ENCODE data around the gene PDE4D. TPM values are rescaled to one million over a fixed set of nuclear protein-coding genes. Genes with fewer than 3 reads are reported as not detected.
A peak's percentile ranks its signal among the peaks of the same experiment; 100 is the strongest.

The PDE4D gene
- total RNA-seq, 1 experiment from 2014 or later = 291 TPM

DNA sequence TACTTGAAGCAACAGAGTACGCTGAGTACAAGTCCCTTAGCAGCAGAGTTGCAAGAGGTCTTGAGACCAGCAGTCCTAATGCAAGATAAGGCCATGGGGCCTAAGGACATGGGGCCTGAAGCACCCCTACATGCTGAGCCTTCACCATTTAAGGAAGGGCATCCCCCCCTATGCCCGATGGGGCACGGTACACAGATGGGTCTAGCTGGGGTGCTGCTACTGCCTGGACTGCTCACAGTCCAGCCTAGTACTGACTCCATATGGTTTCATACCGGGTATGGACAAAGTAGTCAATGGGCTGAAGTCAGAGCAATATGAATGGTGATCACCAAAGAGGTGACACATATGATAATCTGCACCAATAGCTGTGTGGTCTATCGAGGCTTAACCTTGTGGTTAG is 178.3 kb downstream of the PDE4D start:
- no peak for DNase-seq (ENCODE audit: extremely low read depth, low read depth)

GRCh38 chr5:59713498-59713844 is 180.1 kb downstream of the PDE4D start:
- DNase-seq (ENCODE audit: extremely low read depth, low read depth) = no peak

- DNase-seq (ENCODE audit: extremely low read depth, low read depth) = no peak
These were observed 180.6 kb downstream of the PDE4D start for GRCh38 chr5:59712836-59713497.

GRCh38 chr5:59711310-59711709 is 182.2 kb downstream of the PDE4D start:
- no peak for DNase-seq (ENCODE audit: extremely low read depth, low read depth)

GRCh38 chr5:59709846-59710245 is 183.7 kb downstream of the PDE4D start:
- no peak for DNase-seq (ENCODE audit: extremely low read depth, low read depth)

- no peak for DNase-seq (ENCODE audit: extremely low read depth, low read depth)
These were observed 184.1 kb downstream of the PDE4D start for GRCh38 chr5:59709346-59709821.

- DNase-seq (ENCODE audit: extremely low read depth, low read depth) = no peak
These were observed 188.6 kb downstream of the PDE4D start for GRCh38 chr5:59704936-59705335.

DNA sequence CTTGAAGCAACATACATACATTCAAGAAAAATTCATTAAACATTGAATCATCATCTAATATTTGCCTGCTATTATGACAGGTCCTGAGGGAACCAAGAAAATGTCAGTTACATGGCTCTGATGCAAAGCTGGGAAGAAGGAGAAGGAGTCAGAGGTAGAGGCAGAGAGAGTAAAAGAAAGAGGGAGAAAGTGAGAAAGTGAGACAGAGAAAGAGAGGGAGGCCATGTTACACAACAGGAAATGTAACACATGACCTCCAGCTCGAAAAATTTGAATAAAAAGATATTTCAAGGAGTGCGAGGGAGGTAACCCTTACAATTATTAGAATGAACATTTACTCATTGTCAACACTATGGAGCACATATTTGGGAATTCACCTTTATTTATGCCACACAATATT is 189.7 kb downstream of the PDE4D start:
- no peak for DNase-seq (ENCODE audit: extremely low read depth, low read depth)

GRCh38 chr5:59698207-59699178 is 195.0 kb downstream of the PDE4D start:
- DNase-seq (ENCODE audit: extremely low read depth, low read depth) = no peak

- no peak for DNase-seq (ENCODE audit: extremely low read depth, low read depth)
These were observed 199.1 kb downstream of the PDE4D start for GRCh38 chr5:59694411-59694810.

- DNase-seq (ENCODE audit: extremely low read depth, low read depth) = no peak
These were observed 199.8 kb downstream of the PDE4D start for GRCh38 chr5:59693492-59694309.

GRCh38 chr5:59685793-59686192 is 207.7 kb downstream of the PDE4D start:
- DNase-seq (ENCODE audit: extremely low read depth, low read depth) = no peak

- DNase-seq (ENCODE audit: extremely low read depth, low read depth) = no peak
These were observed 208.4 kb downstream of the PDE4D start for GRCh38 chr5:59685191-59685530.

- DNase-seq (ENCODE audit: extremely low read depth, low read depth) = no peak
These were observed 208.9 kb downstream of the PDE4D start for GRCh38 chr5:59684388-59685190.

DNA sequence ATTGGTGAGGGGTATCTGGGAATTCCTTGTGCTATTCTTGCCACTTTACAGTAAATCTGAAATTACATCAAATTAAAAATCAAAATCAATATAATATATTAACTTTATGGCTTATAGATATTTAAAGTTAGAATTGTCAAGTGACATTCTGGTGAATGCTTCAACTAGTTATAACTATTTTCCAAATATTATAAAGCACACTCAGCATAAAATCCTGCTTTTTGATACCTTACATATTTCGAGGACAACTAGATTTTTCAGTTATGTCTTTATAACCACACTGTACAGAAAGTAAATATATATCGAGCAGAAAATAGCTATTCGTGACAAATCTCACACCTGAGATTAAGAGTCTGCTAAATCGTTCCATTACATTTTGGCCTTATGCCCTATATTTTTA is 210.2 kb downstream of the PDE4D start:
- no peak for DNase-seq (ENCODE audit: extremely low read depth, low read depth)

GRCh38 chr5:59682542-59682941 is 211.0 kb downstream of the PDE4D start:
- no peak for DNase-seq (ENCODE audit: extremely low read depth, low read depth)

GRCh38 chr5:59678943-59679342 is 214.6 kb downstream of the PDE4D start:
- DNase-seq (ENCODE audit: extremely low read depth, low read depth) = no peak

GRCh38 chr5:59674763-59675162 is 218.8 kb downstream of the PDE4D start:
- no peak for DNase-seq (ENCODE audit: extremely low read depth, low read depth)

DNA sequence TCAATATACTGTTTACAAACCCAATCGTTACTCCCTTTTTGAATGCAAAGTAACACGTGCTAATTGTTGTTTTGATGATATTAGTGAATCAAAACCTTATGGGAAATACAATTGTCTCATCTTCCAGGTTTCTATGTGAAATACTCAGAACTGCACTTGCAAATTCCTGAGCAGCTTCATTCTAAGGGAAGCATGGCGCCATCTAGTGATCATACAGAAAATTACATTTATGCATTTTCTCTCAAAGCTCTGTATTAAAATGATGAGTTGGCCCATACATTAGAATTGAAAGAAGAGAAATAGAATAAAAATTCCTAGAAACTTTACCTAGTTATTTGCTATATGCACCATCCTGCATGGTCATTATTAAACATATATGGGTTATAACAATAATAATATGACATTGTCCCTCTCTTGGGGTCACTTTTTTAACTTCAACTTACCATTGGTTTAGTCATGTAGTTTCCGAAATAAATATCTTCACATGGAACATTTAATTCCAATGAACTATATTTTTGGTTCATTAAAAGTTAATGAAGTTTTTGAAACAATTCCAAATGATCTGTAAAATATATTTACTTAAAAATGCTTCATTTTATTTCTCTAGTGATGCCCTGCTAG is 220.0 kb downstream of the PDE4D start:
- peak; percentile 56 for DNase-seq (ENCODE audit: extremely low read depth, low read depth)
